Measurements from ENCODE around the gene RILPL1.
"Not testable (repeated sequence)": the region's sequence is repeated elsewhere in the genome, so short reads cannot be mapped to it uniquely, and the experiment has no call there.

RILPL1 gene

DNA sequence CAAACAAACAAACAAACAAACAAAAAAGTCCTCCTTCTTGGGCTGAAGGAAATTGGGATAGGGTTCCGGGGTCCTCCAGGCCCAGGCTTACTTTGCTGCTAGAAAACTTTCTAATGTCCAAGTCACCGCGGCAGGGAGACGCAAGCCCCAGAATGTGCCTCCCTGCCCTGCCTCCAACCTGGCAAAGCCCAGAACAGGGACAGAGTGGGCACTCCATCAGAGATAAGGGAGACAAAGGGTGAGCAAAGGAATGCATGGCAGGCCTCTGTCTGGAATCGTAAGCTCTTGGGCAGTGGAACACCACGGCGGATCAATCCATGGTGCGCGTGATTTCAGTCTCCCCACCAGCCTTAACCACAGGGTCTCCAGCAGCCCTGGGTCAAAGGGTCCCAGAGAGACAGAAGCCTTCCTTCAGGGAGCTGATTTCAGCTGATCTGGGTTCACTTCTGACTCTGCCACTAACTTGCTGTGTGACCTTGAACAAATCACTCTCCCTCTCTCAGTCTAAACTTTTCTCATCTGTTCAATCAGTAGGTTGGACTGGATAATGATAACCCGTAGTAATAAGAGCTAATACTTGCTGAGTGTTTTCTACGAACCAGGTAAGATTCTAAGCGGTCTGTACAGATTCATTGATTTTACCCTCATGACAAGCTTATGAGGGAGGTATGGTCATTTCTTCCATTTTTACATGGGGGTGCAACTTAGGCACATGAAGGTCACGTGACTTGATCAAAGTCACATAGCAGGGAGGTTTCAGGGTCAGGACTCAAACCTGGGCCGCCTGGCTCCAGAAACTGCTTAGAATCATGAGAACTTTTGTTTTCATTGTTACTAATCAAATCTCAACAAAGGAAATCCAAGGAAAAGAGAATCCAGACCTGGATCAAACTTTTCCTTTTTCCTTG lies 12.7 kb downstream of the RILPL1 start:
- peaks cover 3% of the 10 kb centered on the region for H3K79me2 ChIP-seq
- TF ChIP-seq, protein P1, sequence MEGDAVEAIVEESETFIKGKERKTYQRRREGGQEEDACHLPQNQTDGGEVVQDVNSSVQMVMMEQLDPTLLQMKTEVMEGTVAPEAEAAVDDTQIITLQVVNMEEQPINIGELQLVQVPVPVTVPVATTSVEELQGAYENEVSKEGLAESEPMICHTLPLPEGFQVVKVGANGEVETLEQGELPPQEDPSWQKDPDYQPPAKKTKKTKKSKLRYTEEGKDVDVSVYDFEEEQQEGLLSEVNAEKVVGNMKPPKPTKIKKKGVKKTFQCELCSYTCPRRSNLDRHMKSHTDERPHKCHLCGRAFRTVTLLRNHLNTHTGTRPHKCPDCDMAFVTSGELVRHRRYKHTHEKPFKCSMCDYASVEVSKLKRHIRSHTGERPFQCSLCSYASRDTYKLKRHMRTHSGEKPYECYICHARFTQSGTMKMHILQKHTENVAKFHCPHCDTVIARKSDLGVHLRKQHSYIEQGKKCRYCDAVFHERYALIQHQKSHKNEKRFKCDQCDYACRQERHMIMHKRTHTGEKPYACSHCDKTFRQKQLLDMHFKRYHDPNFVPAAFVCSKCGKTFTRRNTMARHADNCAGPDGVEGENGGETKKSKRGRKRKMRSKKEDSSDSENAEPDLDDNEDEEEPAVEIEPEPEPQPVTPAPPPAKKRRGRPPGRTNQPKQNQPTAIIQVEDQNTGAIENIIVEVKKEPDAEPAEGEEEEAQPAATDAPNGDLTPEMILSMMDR (IDR thresholded peaks at IDR 0.05): no peak
- no peaks in the 10 kb centered on the region for H3K36me3 ChIP-seq (ENCODE audit: control insufficient read depth, insufficient read depth, low read length)
- H3K27ac ChIP-seq: no peak overlapping the region
- H3K27me3 ChIP-seq (ENCODE audit: control insufficient read depth, insufficient read depth, low read length): no peaks in the 10 kb centered on the region
- H3K9ac ChIP-seq: no peak overlapping the region
- H3K9me3 ChIP-seq (ENCODE audit: control insufficient read depth, low read length): no peaks in the 10 kb centered on the region
- no peak overlapping the region for H3K4me3 ChIP-seq (ENCODE audit: low read depth, low read length)
- no peak overlapping the region for H3K4me2 ChIP-seq (ENCODE audit: low read length)
- H2AFZ ChIP-seq: no peak overlapping the region
- no peaks in the 10 kb centered on the region for H3K4me1 ChIP-seq

DNA sequence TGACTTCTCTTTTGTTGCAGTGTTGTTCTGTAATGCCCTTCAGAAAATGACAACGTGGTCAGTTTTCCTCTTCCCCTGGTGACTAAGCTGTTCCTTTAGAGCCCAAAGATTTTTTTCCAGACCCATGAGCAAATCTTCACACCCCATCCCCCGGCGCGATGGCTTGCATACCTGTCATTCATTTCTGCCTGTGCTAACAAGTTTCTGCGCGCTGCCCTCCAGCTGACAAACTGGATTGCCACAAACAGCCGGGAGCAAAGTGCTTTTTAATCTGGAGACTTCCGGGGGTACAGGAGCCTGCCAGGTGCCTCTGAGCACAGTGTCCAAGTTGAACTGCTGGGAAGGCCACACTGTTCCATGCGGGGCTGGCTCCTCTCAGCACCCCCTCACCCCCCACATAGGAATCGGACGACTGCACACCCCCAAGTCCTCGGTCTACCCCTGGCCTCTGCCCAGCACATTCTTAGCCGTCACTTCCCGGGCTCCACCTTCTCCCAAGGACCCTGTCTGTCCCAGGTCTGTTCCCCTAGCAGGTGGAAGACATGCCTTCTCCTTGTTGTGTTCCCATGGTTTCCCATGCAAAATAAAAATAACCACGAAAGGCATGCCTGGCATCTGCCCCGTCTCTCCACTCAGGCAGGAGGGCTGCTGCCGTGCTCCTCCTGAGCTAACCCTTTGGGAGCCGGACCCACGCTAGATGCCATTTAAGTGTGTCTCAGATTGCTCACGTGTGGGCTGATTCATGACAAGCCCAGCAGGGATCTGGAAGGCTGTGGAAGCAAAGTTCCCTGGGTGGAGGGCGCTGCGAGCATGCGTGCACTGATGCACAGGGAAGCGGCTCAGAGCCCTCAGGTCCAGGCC lies 14.1 kb downstream of the RILPL1 start:
- Histone ChIP-seq H2AFZ (no peak overlapping the region), H3K4me3 (ENCODE audit: low read depth, low read length) (no peak overlapping the region), H3K9ac (no peak overlapping the region), H3K27me3 (ENCODE audit: control insufficient read depth, insufficient read depth, low read length) (no peaks in the 10 kb centered on the region), H3K27ac (no peak overlapping the region), H3K9me3 (ENCODE audit: control insufficient read depth, low read length) (no peaks in the 10 kb centered on the region), H3K4me2 (ENCODE audit: low read length) (no peak overlapping the region), H3K4me1 (no peaks in the 10 kb centered on the region), H3K36me3 (ENCODE audit: control insufficient read depth, insufficient read depth, low read length) (no peaks in the 10 kb centered on the region), H3K79me2 (peaks cover 3% of the 10 kb centered on the region)
- TF ChIP-seq, protein P1 (IDR thresholded peaks at IDR 0.05): no peak

GRCh38 chr12:123516216-123516780 lies 17.2 kb downstream of the RILPL1 start:
- H3K27me3 ChIP-seq (ENCODE audit: control insufficient read depth, insufficient read depth, low read length): no peaks in the 10 kb centered on the region
- H3K4me3 ChIP-seq (ENCODE audit: low read depth, low read length): no peak overlapping the region
- TF ChIP-seq, protein P1 (IDR thresholded peaks at IDR 0.05): no peak
- no peak overlapping the region for H3K4me2 ChIP-seq (ENCODE audit: low read length)
- H3K9me3 ChIP-seq (ENCODE audit: control insufficient read depth, low read length): no peaks in the 10 kb centered on the region
- H3K9ac ChIP-seq: no peak overlapping the region
- no peak overlapping the region for H3K27ac ChIP-seq
- no peaks in the 10 kb centered on the region for H3K4me1 ChIP-seq
- H3K36me3 ChIP-seq (ENCODE audit: control insufficient read depth, insufficient read depth, low read length): no peaks in the 10 kb centered on the region
- H3K79me2 ChIP-seq: no peaks in the 10 kb centered on the region
- no peak overlapping the region for H2AFZ ChIP-seq

GRCh38 chr12:123514582-123515221 lies 18.8 kb downstream of the RILPL1 start:
- not testable (repeated sequence) for H3K4me1 ChIP-seq, H3K27ac ChIP-seq

More at GRCh38 chr12:123514582-123515221, 18.8 kb downstream of the RILPL1 start:
- not testable (repeated sequence) for H3K9me3 ChIP-seq (ENCODE audit: control insufficient read depth, low read length); H3K36me3 ChIP-seq (ENCODE audit: control insufficient read depth, insufficient read depth, low read length); H3K27me3 ChIP-seq (ENCODE audit: control insufficient read depth, insufficient read depth, low read length); H2AFZ ChIP-seq; H3K4me3 ChIP-seq (ENCODE audit: low read depth, low read length); H3K79me2 ChIP-seq; H3K9ac ChIP-seq; H3K4me2 ChIP-seq (ENCODE audit: low read length)

Measured in parathyroid adenoma (tissue), 2 donors.